ENCODE results near the gene PIEZO2. TPM values are rescaled to one million over a fixed set of nuclear protein-coding genes. Genes with fewer than 3 reads are reported as not detected.

The PIEZO2 gene
- total RNA-seq, 2 experiments from 2014 or later = not detected

GRCh38 chr18:10755855-10756254, 393.5 kb downstream of the PIEZO2 start:
- no peaks in the 10 kb centered on the region for H3K27me3 ChIP-seq (ENCODE audit: control insufficient read depth in 1 of 2, insufficient read depth in 2 of 2, low read length in 2 of 2)
- no peak overlapping the region for H3K27ac ChIP-seq (ENCODE audit: low read depth in 1 of 2, low read length in 2 of 2)
- ChIA-PET CTCF (no interaction called here), POLR2A (no interaction called here)
- Mint-ChIP-seq H3K4me1 (ENCODE audit: low read depth) (no peaks in the 10 kb centered on the region), H3K36me3 (ENCODE audit: low read depth) (no peaks in the 10 kb centered on the region), H3K27me3 (peaks cover 4% of the 10 kb centered on the region), H3K9me3 (no peaks in the 10 kb centered on the region), H3K27ac (no peak overlapping the region), H3K4me3 (no peak overlapping the region)
- H3K9me3 ChIP-seq (ENCODE audit: control insufficient read depth in 1 of 2, insufficient read depth in 1 of 2, low read length in 2 of 2) = peaks cover 0 to 3% of the 10 kb centered on the region in 2 experiments
- H3K4me1 ChIP-seq (ENCODE audit: insufficient read depth, low read length) = no peaks in the 10 kb centered on the region
- no peaks in the 10 kb centered on the region for H3K36me3 ChIP-seq (ENCODE audit: insufficient read depth, low read length)
- DNase-seq = no peak
- TF ChIP-seq, protein P1, sequence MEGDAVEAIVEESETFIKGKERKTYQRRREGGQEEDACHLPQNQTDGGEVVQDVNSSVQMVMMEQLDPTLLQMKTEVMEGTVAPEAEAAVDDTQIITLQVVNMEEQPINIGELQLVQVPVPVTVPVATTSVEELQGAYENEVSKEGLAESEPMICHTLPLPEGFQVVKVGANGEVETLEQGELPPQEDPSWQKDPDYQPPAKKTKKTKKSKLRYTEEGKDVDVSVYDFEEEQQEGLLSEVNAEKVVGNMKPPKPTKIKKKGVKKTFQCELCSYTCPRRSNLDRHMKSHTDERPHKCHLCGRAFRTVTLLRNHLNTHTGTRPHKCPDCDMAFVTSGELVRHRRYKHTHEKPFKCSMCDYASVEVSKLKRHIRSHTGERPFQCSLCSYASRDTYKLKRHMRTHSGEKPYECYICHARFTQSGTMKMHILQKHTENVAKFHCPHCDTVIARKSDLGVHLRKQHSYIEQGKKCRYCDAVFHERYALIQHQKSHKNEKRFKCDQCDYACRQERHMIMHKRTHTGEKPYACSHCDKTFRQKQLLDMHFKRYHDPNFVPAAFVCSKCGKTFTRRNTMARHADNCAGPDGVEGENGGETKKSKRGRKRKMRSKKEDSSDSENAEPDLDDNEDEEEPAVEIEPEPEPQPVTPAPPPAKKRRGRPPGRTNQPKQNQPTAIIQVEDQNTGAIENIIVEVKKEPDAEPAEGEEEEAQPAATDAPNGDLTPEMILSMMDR (IDR thresholded peaks at IDR 0.05) = no peak
- no peak overlapping the region for H3K4me3 ChIP-seq (ENCODE audit: low read length)
- intact Hi-C loops (cut with DNase I, micrococcal nuclease) = no loop called here
- ATAC-seq (ENCODE audit: poor library complexity) = no peak

- no peak overlapping the region for H3K4me3 ChIP-seq (ENCODE audit: low read length)
These were observed 395.2 kb downstream of the PIEZO2 start for GRCh38 chr18:10754128-10754527.

DNA sequence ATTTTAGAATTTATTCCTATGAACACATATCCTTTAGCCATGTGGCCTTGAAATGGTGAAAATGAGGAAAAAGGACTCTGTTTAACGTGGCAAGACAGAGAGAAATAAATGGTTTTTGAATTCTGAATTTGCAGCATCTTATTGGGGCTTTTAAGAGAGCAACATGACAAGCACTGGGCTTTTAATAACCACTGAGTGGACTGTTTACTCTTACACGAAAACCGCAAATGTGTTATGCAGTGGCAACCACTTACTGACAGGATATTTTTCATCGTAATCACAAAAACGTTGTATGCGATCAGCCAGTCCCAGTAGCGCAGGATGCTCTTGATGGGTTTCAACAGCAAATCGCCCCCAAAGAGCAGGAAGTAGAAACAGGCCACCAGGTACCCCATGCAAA, 397.0 kb downstream of the PIEZO2 start:
- H3K27me3 ChIP-seq (ENCODE audit: control insufficient read depth in 1 of 2, insufficient read depth in 2 of 2, low read length in 2 of 2) = no peaks in the 10 kb centered on the region

More at GRCh38 chr18:10754128-10754527, 395.2 kb downstream of the PIEZO2 start:
- Mint-ChIP-seq H3K9me3 (no peaks in the 10 kb centered on the region), H3K27me3 (peaks cover 4% of the 10 kb centered on the region), H3K36me3 (ENCODE audit: low read depth) (no peaks in the 10 kb centered on the region), H3K4me1 (ENCODE audit: low read depth) (no peaks in the 10 kb centered on the region), H3K27ac (no peak overlapping the region), H3K4me3 (no peak overlapping the region)
- Histone ChIP-seq H3K36me3 (ENCODE audit: insufficient read depth, low read length) (no peaks in the 10 kb centered on the region), H3K27me3 (ENCODE audit: control insufficient read depth in 1 of 2, insufficient read depth in 2 of 2, low read length in 2 of 2) (no peaks in the 10 kb centered on the region), H3K9me3 (ENCODE audit: control insufficient read depth in 1 of 2, insufficient read depth in 1 of 2, low read length in 2 of 2) (peaks cover 0 to 3% of the 10 kb centered on the region in 2 experiments), H3K4me1 (ENCODE audit: insufficient read depth, low read length) (no peaks in the 10 kb centered on the region), H3K27ac (ENCODE audit: low read depth in 1 of 2, low read length in 2 of 2) (no peak overlapping the region)
- intact Hi-C loops (cut with DNase I, micrococcal nuclease) = no loop called here
- TF ChIP-seq, protein P1 (IDR thresholded peaks at IDR 0.05) = no peak
- CTCF ChIA-PET = no interaction called here
- POLR2A ChIA-PET = no interaction called here
- DNase-seq (no peak), ATAC-seq (ENCODE audit: poor library complexity) (no peak)

More for the DNA sequence above, 397.0 kb downstream of the PIEZO2 start:
- CTCF ChIA-PET = no interaction called here
- Histone ChIP-seq H3K4me3 (ENCODE audit: low read length) (no peak overlapping the region), H3K4me1 (ENCODE audit: insufficient read depth, low read length) (no peaks in the 10 kb centered on the region), H3K27ac (ENCODE audit: low read depth in 1 of 2, low read length in 2 of 2) (no peak overlapping the region), H3K9me3 (ENCODE audit: control insufficient read depth in 1 of 2, insufficient read depth in 1 of 2, low read length in 2 of 2) (peaks cover 0 to 3% of the 10 kb centered on the region in 2 experiments), H3K36me3 (ENCODE audit: insufficient read depth, low read length) (no peaks in the 10 kb centered on the region)
- TF ChIP-seq, protein P1 (IDR thresholded peaks at IDR 0.05) = no peak
- no peaks in the 10 kb centered on the region for H3K9me3 Mint-ChIP-seq
- intact Hi-C loops (cut with DNase I, micrococcal nuclease) = no loop called here
- peaks cover 4% of the 10 kb centered on the region for H3K27me3 Mint-ChIP-seq
- H3K36me3 Mint-ChIP-seq (ENCODE audit: low read depth) = no peaks in the 10 kb centered on the region
- H3K27ac Mint-ChIP-seq = no peak overlapping the region
- POLR2A ChIA-PET = no interaction called here
- no peaks in the 10 kb centered on the region for H3K4me1 Mint-ChIP-seq (ENCODE audit: low read depth)
- H3K4me3 Mint-ChIP-seq = no peak overlapping the region
- no peak for DNase-seq
- ATAC-seq (ENCODE audit: poor library complexity) = no peak

All from CD4-positive, alpha-beta T cell (primary cell).